SJCRH30 (cell line): ENCODE measurements around the gene PROSER3. TPM values are rescaled to one million over a fixed set of nuclear protein-coding genes. Genes with fewer than 3 reads are reported as not detected.

ENCODE experiments used
- DNase-seq, 2 experiments: peaks; one replicate each; pipeline ENCODE4 v3.0.0-alpha.2; 2015 to 2020
- H3K27ac ChIP-seq: fragments of 250-450 bp; sonication (Bioruptor Pico); 2 replicates; pipeline ENCODE4 v1.5.1; 2020; ENCODE audit warnings: mild to moderate bottlenecking, moderate library complexity
- H3K27me3 ChIP-seq: fragments of 250-450 bp; sonication (Bioruptor Pico); 2 replicates; pipeline ENCODE4 v1.5.1; 2020; ENCODE audit warnings: mild to moderate bottlenecking, moderate library complexity
- H3K36me3 ChIP-seq: fragments of 250-450 bp; sonication (Bioruptor Pico); 2 replicates; pipeline ENCODE4 v1.5.1; 2020; ENCODE audit warnings: mild to moderate bottlenecking, moderate library complexity
- H3K4me1 ChIP-seq: fragments of 250-450 bp; sonication (Bioruptor Pico); 2 replicates; pipeline ENCODE4 v1.5.1; 2020; ENCODE audit warnings: mild to moderate bottlenecking, moderate library complexity
- H3K4me3 ChIP-seq: fragments of 250-450 bp; sonication (Bioruptor Pico); 2 replicates; pipeline ENCODE4 v1.5.1; 2020; ENCODE audit warnings: mild to moderate bottlenecking, moderate library complexity
- H3K9me3 ChIP-seq: fragments of 250-450 bp; sonication (Bioruptor Pico); replicated peaks from 2 replicates; pipeline ENCODE4 v1.5.1; 2020; ENCODE audit warnings: mild to moderate bottlenecking, moderate library complexity
- total RNA-seq: library from RNA; depleted of rRNA; stranded (reverse); fragments of >200 nt; shearing (Covaris generic); gene quantifications from 2 replicates; pipeline ENCODE4 v1.2.3, GENCODE V29; 2014

PROSER3 gene
- total RNA-seq, 1 experiment from 2014 or later, result 11.1 TPM

DNA sequence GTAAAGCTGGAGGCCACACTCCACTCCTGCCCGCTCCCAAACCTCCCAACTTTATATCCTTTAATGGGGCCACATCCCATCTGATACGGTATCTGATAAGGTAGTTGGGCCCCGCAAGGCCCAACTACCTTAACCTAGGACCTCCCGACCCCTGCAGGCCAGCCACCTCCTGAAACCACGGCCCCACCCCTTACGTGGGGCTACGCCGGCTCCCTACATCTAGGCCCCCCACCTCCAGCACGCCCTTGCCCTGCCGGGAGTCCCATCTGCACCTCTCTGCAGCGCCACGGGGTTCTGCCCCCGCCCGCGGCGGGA lies 17.9 kb upstream of the PROSER3 start:
- no peak overlapping the region; the same call in 1 of the 2 replicates for H3K27ac ChIP-seq
- DNase-seq, result no peak
- no peaks in the 10 kb centered on the region for H3K9me3 ChIP-seq
- H3K36me3 ChIP-seq, result peaks cover 20% of the 10 kb centered on the region
- H3K27me3 ChIP-seq, result no peaks in the 10 kb centered on the region
- H3K4me3 ChIP-seq, result peak overlapping the region; percentile 63
- H3K4me1 ChIP-seq, result no peaks in the 10 kb centered on the region

DNA sequence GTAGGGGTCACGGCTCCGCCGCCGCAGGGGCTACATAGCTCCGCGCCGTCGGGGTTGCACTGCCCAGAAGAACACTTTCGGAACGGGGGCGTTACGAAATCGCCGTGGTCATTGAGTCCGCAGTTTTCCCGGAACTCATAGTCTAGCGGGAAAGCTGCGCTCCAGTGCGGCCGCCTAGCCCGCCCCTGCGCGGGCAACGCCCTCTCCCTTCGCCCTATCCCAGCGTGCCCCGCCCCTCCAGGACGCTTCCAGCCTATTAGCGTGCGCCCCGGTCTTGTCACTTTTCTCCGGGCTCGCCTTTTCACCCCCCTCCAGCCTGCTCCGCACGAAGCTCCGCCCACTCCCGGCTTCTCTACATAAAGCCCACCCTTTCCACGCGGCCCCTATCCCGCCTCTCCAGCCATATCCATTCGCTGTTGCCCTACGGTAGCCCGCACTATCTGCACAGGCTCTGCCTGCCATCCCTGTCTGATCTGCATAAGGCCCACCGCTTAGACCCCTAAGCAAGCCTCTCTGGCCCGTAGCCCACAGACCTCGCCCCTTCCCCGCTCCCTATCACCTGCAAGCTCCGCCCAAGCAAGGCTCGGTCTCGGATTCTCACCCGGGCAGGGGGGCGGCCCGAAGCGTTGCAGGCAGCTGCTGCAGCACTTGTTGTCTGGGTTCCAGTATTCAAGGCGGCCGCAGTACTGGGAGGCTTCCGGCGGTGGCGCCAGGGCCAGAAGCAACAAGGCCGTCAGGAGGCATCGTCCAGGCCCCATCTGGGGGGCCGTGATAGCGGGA lies 17.4 kb upstream of the PROSER3 start:
- Histone ChIP-seq H3K27me3 (no peaks in the 10 kb centered on the region), H3K27ac (peak overlapping the region; percentile 63), H3K9me3 (no peaks in the 10 kb centered on the region), H3K4me3 (peak overlapping the region; percentile 63), H3K36me3 (peaks cover 16% of the 10 kb centered on the region), H3K4me1 (no peaks in the 10 kb centered on the region)
- peak; percentile 99 for DNase-seq

DNA sequence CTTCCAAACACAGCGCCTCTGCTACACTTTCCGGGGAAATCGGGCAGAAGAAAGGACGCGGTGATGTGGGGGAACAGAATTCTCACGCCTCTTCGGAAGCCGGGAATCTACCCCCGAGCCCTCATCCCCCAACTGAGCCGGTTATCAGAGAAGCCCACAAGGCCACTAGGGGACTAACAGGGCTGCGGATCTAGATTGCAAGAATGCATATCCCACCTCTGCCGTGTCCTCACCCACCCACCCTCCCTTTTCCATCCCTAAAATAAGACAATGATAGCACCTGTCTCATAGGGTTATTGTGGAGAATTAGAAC lies 16.8 kb upstream of the PROSER3 start:
- Histone ChIP-seq H3K27me3 (no peaks in the 10 kb centered on the region), H3K9me3 (no peaks in the 10 kb centered on the region), H3K4me3 (peak overlapping the region; percentile 63), H3K27ac (peak overlapping the region; percentile 63), H3K36me3 (peaks cover 13% of the 10 kb centered on the region; the same call in 1 of the 2 replicates), H3K4me1 (0 out of 2 replicates have a peak, but pooled peaks cover under 1% of the 10 kb centered on the region)
- no peak for DNase-seq

DNA sequence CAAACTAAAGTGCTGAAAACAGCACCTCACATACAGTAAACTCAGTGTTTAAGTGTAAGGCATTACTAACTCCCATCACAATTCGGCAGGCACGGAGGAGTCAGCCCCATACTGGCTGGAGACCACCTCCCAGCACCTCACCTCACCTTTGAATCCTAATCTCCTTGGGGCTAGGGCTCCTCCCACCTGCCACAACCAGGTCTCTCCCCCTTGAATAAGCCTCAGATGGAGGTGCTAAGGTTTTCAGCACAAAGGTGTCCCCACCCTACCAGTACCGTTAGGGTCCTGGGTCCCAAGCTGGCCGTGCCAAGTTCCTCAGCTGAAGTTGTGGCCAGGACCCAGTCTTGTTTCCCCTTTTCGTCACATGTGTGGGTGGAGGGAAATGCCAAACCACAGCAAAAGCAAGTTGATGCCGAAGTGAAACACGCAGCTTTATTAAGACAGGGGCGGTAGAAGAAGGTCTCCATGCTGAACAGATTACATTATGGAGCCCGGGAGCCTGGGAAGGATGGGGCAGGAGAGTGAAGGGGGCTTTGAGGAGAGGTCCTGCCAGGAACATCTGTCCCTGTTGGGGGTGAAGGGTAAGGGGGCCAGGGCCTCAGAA lies 15.8 kb upstream of the PROSER3 start, which contains the start of gene IGFLR1:
Gene IGFLR1 (minus strand): TSS at position 332 of the 604 bp plus-strand sequence. CDS start 1,272 bp downstream, outside the sequence.
- 0 out of 2 replicates have a peak, but pooled peaks cover 2% of the 10 kb centered on the region for H3K4me1 ChIP-seq
- H3K27ac ChIP-seq, result peak within 1 kb of the TSS; percentile 63; the same call in 1 of the 2 replicates
- peaks cover 6% of the 10 kb centered on the region; the same call in 1 of the 2 replicates for H3K36me3 ChIP-seq
- no peaks in the 10 kb centered on the region for H3K9me3 ChIP-seq
- no peak for DNase-seq
- H3K4me3 ChIP-seq, result peak within 1 kb of the TSS; percentile 63
- H3K27me3 ChIP-seq, result no peaks in the 10 kb centered on the region

DNA sequence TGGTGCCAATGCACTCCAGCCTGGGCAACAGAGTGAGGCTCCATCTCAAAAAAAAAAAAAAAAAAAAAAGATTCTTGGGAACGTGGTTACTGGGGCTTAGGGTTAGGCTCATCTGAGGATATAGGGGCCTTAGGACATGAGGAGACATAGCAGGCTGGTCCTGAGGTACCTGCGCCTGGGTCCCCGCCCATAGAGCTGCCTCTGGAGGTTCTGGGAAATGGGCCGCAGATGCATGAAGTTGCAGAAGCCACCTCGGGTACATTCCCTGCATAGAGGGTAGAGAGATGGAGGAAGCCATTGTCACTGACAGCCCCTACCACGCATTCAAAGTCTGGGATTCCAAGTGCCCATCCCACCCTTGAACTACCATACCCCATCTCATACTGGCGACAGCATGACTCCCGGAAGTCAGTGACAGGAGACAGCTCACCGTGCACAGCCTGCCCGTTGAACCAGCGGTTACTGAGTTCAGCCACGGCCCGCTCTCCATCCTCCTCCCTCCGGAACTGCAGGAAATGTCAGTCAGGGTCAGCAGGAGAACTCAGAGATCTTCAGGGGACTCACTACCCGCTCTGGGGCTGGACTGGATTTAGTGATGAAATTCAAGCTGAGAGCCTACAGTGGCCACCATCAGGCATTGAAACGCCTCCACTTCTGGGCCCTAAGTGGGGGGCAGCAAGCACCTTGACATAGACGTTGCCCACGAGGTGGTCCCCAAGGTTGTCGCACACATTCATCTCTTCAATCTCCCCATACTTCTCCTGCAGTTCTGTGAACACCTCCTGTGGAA lies 14.1 kb upstream of the PROSER3 start:
- Histone ChIP-seq H3K4me3 (no peak overlapping the region), H3K36me3 (peaks cover under 1% of the 10 kb centered on the region; the same call in 1 of the 2 replicates), H3K4me1 (0 out of 2 replicates have a peak, but pooled peaks cover 2% of the 10 kb centered on the region), H3K27me3 (no peaks in the 10 kb centered on the region), H3K9me3 (no peaks in the 10 kb centered on the region), H3K27ac (no peak overlapping the region)
- no peak for DNase-seq

DNA sequence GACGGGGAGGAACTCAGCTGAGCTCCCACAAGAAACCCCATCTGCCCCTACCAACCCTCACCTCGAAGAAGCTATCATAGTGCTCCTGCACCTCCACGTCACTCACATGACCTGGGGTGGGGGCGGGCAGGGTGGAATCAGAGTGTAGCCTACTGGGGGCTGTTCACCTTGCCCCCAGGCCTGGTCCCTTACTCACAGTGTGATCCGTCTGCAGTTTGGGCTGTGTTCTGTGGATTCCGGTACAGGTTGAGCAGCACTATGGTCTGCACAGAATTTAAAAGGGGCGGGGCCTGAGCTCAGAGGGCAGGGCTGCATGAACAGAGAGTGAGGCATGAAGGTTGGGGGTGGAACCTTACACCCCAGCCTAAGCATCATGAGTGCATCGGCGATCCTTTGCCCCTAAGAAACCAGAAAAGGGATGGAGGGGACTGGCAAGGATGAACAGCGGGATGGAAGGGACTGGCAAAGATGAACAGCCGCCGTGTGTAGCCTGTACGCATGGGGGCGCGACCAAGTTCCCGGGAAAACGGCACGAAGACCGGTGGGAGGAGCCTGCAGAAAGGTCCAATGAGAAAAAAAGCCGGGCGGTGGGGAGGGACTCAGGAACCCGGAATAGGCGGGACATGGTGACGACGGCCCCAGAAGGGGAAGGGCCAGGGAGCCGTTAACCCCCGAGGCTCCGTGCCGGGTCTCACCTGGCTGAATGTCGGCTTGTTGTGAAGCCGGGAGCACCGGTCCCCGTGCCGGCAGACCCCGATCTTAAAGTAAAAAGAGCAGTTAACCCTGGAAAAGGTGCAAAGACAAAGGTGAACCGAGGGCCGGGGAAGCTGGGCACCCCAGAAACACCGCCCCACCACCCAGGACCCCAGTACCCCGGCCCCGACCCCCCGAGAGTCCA lies 13.3 kb upstream of the PROSER3 start:
- peak overlapping the region; percentile 74 for H3K4me3 ChIP-seq
- no peaks in the 10 kb centered on the region for H3K9me3 ChIP-seq
- H3K36me3 ChIP-seq, result no peaks in the 10 kb centered on the region
- H3K27me3 ChIP-seq, result no peaks in the 10 kb centered on the region
- 0 out of 2 replicates have a peak, but pooled peaks cover 5% of the 10 kb centered on the region for H3K4me1 ChIP-seq
- DNase-seq, result peak; percentile 98 to 99
- H3K27ac ChIP-seq, result peak overlapping the region; percentile 87

DNA sequence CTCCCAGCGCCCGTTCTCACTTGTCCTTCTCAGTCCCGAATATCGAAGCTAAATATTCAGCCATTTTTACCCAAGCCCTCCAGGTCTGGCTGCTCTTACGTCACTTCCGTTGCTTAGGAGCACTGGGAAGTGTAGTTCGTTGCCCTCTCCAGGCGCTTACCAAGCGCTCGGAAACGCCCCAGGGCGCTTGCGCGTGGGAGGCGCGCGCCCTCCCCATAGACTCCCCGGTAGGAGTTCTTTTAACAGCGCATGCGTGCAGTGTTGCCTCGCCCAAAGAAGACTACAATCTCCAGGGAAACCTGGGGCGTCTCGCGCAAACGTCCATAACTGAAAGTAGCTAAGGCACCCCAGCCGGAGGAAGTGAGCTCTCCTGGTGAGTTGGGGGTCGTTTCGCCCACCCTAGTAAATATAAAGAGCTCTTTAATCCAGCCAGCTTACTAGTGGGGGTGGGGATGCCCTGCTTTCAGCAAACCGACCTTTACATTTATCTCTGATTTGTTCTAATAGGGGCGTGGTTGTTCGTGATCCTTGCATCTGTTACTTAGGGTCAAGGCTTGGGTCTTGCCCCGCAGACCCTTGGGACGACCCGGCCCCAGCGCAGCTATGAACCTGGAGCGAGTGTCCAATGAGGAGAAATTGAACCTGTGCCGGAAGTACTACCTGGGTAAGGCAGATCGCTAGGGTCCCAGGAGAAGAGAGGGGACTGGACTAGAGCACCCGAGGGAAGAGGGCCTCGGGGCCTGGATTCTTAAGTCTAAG lies 12.5 kb upstream of the PROSER3 start, which contains the start of the genes PSENEN and U2AF1L4:
Gene PSENEN (plus strand): TSS at position 324 of the 759 bp plus-strand sequence. CDS start 280 bp downstream, at position 604.
Gene U2AF1L4 (minus strand): TSS at position 91 of the 759 bp plus-strand sequence. CDS start 27 bp downstream, at position 64.
- DNase-seq, result peak; percentile 98 to 100
- H3K9me3 ChIP-seq, result no peaks in the 10 kb centered on the region
- 0 out of 2 replicates have a peak, but pooled peaks cover 5% of the 10 kb centered on the region for H3K4me1 ChIP-seq
- H3K27ac ChIP-seq, result peak within 1 kb of the TSS; percentile 87
- H3K27me3 ChIP-seq, result no peaks in the 10 kb centered on the region
- peak within 1 kb of the TSS; percentile 74 for H3K4me3 ChIP-seq
- H3K36me3 ChIP-seq, result no peaks in the 10 kb centered on the region

DNA sequence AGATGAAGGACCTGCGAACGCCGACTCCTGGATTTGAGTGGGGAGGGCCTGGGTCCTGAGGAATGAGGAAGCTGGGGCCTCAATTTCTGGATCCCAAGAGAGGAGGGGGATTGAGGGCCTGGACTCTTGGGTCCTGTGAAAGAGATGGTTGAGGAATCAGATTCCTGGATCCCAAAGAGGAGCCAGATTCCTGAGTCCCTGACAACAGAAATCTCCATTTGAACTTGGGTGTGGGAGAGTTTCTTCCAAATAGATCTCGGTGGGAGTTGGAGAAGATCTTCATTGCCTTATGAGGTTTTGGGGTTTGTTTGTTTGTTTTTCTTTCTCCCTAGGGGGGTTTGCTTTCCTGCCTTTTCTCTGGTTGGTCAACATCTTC lies 11.9 kb upstream of the PROSER3 start:
- H3K4me1 ChIP-seq, result 0 out of 2 replicates have a peak, but pooled peaks cover 5% of the 10 kb centered on the region
- H3K27me3 ChIP-seq, result no peaks in the 10 kb centered on the region
- DNase-seq, result no peak
- H3K36me3 ChIP-seq, result no peaks in the 10 kb centered on the region
- no peak overlapping the region for H3K27ac ChIP-seq
- H3K9me3 ChIP-seq, result no peaks in the 10 kb centered on the region
- H3K4me3 ChIP-seq, result peak overlapping the region; percentile 74

DNA sequence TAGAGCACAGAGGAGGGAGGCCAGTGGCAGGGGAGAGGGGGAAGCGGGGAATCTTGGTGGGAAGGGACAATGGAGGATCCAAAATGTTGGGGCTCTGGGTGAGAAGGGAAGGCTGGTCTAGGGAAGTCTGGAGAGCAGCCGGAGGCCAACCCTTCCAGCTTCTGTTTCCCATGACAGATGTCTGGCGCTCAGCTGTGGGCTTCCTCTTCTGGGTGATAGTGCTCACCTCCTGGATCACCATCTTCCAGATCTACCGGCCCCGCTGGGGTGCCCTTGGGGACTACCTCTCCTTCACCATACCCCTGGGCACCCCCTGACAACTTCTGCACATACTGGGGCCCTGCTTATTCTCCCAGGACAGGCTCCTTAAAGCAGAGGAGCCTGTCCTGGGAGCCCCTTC lies 11.4 kb upstream of the PROSER3 start:
- no peaks in the 10 kb centered on the region for H3K36me3 ChIP-seq
- no peaks in the 10 kb centered on the region for H3K27me3 ChIP-seq
- H3K27ac ChIP-seq, result no peak overlapping the region
- H3K4me1 ChIP-seq, result 0 out of 2 replicates have a peak, but pooled peaks cover 5% of the 10 kb centered on the region
- H3K9me3 ChIP-seq, result no peaks in the 10 kb centered on the region
- H3K4me3 ChIP-seq, result no peak overlapping the region
- DNase-seq, result no peak

DNA sequence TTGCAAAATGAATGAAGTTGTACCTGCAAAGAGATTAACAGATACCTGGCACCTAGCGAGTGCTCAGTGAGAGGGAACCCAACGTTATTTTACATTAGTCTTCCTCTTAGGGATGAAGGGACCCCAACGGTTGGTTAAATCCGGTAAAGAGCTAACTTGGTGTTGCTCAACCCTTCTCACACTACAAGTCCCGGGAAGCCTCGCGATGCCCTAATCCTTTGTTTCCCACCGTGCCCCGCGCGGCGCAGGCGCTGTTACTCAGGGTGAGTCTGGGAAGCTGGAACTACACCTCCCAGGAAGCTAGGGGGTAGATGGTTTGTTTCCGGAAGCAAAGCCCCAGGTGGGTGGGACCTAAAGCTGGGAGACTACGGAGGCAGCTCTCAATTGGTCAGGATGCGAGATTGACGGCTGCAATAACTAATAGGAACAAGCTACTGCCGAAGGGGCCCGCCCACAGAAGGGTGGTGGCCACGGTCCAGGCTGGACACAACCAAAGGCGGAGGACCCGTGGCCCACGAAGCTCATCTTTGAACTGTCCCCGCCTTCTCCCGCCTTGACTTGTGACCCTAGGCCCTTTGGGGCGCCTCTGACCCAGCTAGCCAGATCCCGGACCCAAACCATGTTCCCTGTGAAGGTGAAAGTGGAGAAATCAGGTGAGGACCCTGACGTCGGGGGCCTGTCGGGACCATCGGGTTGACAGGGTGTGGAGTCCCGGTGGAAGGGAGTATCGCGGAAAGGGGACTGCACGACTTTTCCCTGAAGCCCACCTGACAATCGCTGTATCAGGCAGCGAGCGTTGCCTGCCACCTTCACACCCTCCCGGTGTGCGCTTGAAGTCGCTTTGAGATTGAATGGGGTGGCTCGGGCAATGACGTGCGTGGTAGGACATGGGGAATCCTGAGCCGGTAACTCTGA lies 9.6 kb upstream of the PROSER3 start, which contains the start of gene LIN37:
Gene LIN37 (plus strand): TSS at position 471 of the 915 bp plus-strand sequence. CDS start 149 bp downstream, at position 620.
- Histone ChIP-seq H3K27ac (no peak within 1 kb of the TSS), H3K9me3 (no peaks in the 10 kb centered on the region), H3K27me3 (no peaks in the 10 kb centered on the region), H3K4me3 (peak within 1 kb of the TSS; percentile 79), H3K36me3 (no peaks in the 10 kb centered on the region), H3K4me1 (0 out of 2 replicates have a peak, but pooled peaks cover 5% of the 10 kb centered on the region)
- DNase-seq, result peak; percentile 99 to 100

DNA sequence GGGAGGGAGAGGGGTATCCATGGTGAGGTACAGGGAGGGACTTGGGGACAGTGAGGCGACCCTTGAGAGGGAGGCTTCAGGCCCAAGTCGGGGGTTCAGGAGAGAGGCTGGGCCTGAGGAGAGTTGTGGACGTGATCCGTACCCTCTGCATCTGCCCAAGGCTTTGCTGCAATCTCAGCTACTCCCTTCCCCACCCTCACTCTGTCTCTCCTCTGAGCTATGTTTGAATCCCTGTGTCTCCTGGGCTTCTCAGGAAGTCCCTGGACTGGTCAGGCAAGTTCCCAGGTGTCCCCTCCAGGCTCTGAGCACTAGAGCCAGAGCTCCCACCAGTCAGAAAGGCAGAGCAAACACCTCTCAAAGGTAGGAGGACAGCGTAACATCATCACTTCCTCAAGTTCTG lies 7.8 kb upstream of the PROSER3 start:
- no peak for DNase-seq

More for the DNA sequence above, 7.8 kb upstream of the PROSER3 start:
- Histone ChIP-seq H3K4me1 (0 out of 2 replicates have a peak, but pooled peaks cover 5% of the 10 kb centered on the region), H3K27me3 (no peaks in the 10 kb centered on the region), H3K4me3 (no peak overlapping the region), H3K9me3 (no peaks in the 10 kb centered on the region), H3K36me3 (peaks cover 5% of the 10 kb centered on the region; the same call in 1 of the 2 replicates), H3K27ac (no peak overlapping the region)
